Esophagus squamous epithelium (tissue), 5 donors: ENCODE results near the gene MYCBP. TPM values are rescaled to one million over a fixed set of nuclear protein-coding genes. Genes with fewer than 3 reads are reported as not detected.

Experiments used
- DNase-seq: peaks from one replicate; lab custom pipeline; 2025; lab: John Stamatoyannopoulos, UW
- H3K27ac ChIP-seq, 4 donors: fragments of 200-600 bp; sonication (generic); one replicate each; pipeline ENCODE4 v1.5.1; 2016 to 2019; ENCODE audit warnings: mild to moderate bottlenecking in 1 of 4
- H3K27me3 ChIP-seq, 4 donors: fragments of 200-600 bp; sonication (generic); 1 replicate in 3 of 4; 2 replicates in 1 of 4; pipeline versions ENCODE4 v1.5.1 to v1.6.0; 2017 to 2021; ENCODE audit warnings: antibody characterized with exemption in 1 of 4
- H3K36me3 ChIP-seq, 3 donors: fragments of 200-600 bp; sonication (generic); one replicate each; pipeline ENCODE4 v1.5.1; 2016 to 2019
- H3K4me1 ChIP-seq, 3 donors: fragments of 200-600 bp; sonication (generic); one replicate each; pipeline ENCODE4 v1.5.1; 2017 to 2019
- H3K4me3 ChIP-seq, 4 donors: fragments of 200-600 bp; sonication (generic); 1 replicate in 3 of 4; 2 replicates in 1 of 4; pipeline ENCODE4 v1.5.1; 2016 to 2019; ENCODE audit warnings: mild to moderate bottlenecking in 2 of 4, moderate library complexity in 1 of 4
- H3K9me3 ChIP-seq, 3 donors: fragments of 200-600 bp; sonication (generic); one replicate each; pipeline ENCODE4 v1.5.1; 2016 to 2019
- POLR2A ChIP-seq, 4 donors: fragments of 450-650 bp; IDR thresholded peaks; one replicate each; pipeline ENCODE4 v1.6.1; 2017; ENCODE audit warnings: antibody characterized with exemption in 4 of 4, mild to moderate bottlenecking in 4 of 4, moderate library complexity in 3 of 4
- WGBS, 2 donors: methylation state at CpG; one replicate each; pipeline ENCODE4 v1.1.5; 2018; 5-methylcytosine and 5-hydroxymethylcytosine counted together
- intact Hi-C: fragments of 100-400 bp; cut with DNase I; formaldehyde crosslinking; loops from one replicate; pipeline ENCODE4 v1.15.0; 2022
- small RNA-seq, 4 donors: library from RNA; depleted of rRNA; stranded (forward); fragments of <200 nt; gene quantifications; one replicate each; pipeline ENCODE3, GENCODE V24; 2016
- total RNA-seq, 4 donors: library from RNA; depleted of rRNA; stranded (reverse); fragments of >200 nt; gene quantifications; one replicate each; pipeline ENCODE4 v1.1.0, GENCODE V29; 2016
- TF ChIP-seq, protein P1 (sequence below), 6 experiments: fragments of 450-650 bp in 4 of 6; fragments of 200-600 bp in 2 of 6; sonication (generic) in 2 of 6; IDR thresholded peaks; one replicate each; pipeline ENCODE4 v1.5.1; 2016 to 2019; ENCODE audit warnings: antibody characterized with exemption in 6 of 6, mild to moderate bottlenecking in 4 of 6, moderate library complexity in 4 of 6
- donor health status: DM: yes; HTN: yes; CAD: no.

MYCBP gene
- total RNA-seq, 4 donors from 2014 or later: 22.7 to 42.0 (median 26.0) TPM

DNA sequence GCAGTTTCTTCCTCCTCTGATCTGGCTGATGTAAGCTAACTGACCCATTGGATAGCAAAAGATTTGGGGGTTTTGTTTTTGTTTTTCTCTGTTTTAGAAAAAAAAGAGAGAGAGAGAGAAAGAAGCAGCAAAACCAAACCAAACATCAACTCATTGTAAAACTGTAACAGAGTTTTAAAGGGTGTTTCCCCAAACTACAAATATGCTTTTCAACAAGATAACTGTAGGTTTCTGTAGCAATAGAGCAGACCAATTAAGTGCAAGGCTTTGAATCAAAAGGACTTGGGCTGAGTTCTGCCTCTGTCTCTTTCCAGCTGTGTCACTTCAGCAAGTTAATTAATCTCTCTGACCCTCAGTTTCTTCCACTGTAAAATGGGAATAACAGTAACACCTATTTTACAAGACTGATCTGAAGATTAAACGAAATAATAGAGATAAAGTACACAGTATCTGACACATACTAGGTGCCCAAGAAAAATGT is 58.1 kb downstream of the MYCBP start:
- 70% methylated on average over 1 of the region's 1 CpG for WGBS, 2 donors
- Histone ChIP-seq H3K36me3 (no peaks in the 10 kb centered on the region), H3K27ac (no peak overlapping the region), H3K27me3 (peaks cover 0 to 84% (median 12%) of the 10 kb centered on the region in 4 donors), H3K9me3 (no peaks in the 10 kb centered on the region), H3K4me1 (peaks cover 9 to 25% (median 12%) of the 10 kb centered on the region in 3 donors), H3K4me3 (no peak overlapping the region)
- no peak for DNase-seq
- intact Hi-C loops: loop anchor here (5.0 kb wide), 1 partner anchor 783 kb away; no protein-coding TSS in a partner anchor
- no peak for TF ChIP-seq POLR2A (IDR thresholded peaks at IDR 0.05)

DNA sequence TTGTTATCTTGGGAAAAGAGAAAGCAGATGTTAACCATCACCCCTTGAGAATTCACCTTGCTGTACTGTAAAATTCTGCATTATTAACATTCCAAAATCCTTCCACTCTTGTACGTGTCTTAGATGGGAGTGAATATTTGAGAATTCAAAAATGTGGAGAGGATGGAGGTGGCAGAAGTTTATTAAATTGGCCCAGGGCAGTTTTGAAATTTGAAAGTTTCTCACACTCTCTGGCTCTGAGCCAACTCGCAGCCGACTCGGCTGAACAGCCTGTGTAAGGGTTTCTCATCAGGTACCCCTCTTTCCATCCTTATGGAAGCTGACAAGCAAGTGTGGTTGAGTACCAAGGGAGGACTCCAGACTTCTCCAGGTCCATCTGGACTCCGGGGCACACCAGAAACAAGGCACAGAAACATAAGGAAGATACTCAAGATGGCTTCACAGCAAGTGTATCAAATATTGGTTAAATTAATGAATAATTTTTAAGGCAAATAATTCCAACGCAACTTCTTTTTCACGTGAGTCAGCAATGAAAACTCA is 58.6 kb downstream of the MYCBP start:
- no peak overlapping the region for H3K27ac ChIP-seq
- peaks cover 0 to 80% (median 12%) of the 10 kb centered on the region in 4 donors for H3K27me3 ChIP-seq
- TF ChIP-seq POLR2A (IDR thresholded peaks at IDR 0.05): no peak
- TF ChIP-seq, protein P1, sequence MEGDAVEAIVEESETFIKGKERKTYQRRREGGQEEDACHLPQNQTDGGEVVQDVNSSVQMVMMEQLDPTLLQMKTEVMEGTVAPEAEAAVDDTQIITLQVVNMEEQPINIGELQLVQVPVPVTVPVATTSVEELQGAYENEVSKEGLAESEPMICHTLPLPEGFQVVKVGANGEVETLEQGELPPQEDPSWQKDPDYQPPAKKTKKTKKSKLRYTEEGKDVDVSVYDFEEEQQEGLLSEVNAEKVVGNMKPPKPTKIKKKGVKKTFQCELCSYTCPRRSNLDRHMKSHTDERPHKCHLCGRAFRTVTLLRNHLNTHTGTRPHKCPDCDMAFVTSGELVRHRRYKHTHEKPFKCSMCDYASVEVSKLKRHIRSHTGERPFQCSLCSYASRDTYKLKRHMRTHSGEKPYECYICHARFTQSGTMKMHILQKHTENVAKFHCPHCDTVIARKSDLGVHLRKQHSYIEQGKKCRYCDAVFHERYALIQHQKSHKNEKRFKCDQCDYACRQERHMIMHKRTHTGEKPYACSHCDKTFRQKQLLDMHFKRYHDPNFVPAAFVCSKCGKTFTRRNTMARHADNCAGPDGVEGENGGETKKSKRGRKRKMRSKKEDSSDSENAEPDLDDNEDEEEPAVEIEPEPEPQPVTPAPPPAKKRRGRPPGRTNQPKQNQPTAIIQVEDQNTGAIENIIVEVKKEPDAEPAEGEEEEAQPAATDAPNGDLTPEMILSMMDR (IDR thresholded peaks at IDR 0.05): no peak
- H3K9me3 ChIP-seq: no peaks in the 10 kb centered on the region
- no peak overlapping the region for H3K4me3 ChIP-seq
- DNase-seq: no peak
- peaks cover 9 to 25% (median 12%) of the 10 kb centered on the region in 3 donors for H3K4me1 ChIP-seq
- WGBS, 2 donors: 54 to 82% methylated on average over 4 to 7 of the region's 7 CpGs
- intact Hi-C loops: no loop called here
- H3K36me3 ChIP-seq: no peaks in the 10 kb centered on the region

GRCh38 chr1:38812981-38813380 is 60.2 kb downstream of the MYCBP start:
- WGBS, 2 donors: 51 to 67% methylated on average over 5 of the region's 5 CpGs
- H3K27me3 ChIP-seq: peaks cover 0 to 65% (median 6%) of the 10 kb centered on the region in 4 donors
- H3K27ac ChIP-seq: no peak overlapping the region
- H3K9me3 ChIP-seq: no peaks in the 10 kb centered on the region
- DNase-seq: no peak
- intact Hi-C loops: no loop called here
- H3K4me1 ChIP-seq: peaks cover 4 to 16% (median 4%) of the 10 kb centered on the region in 3 donors
- TF ChIP-seq, protein P1 (IDR thresholded peaks at IDR 0.05): no peak
- TF ChIP-seq POLR2A (IDR thresholded peaks at IDR 0.05): no peak
- H3K4me3 ChIP-seq: no peak overlapping the region
- H3K36me3 ChIP-seq: no peaks in the 10 kb centered on the region

Small RNA genes within 50 kb of the gene (small RNA-seq; reads per million reads assigned to genes)
- 0 reads per million in 4 donors for gene GJA9-MYCBP

Other genes starting within 250 kb of the MYCBP start
- 10 to 100 TPM; 11.9 to 20.1 (median 17.5) TPM for gene RRAGC, start 13.6 kb downstream of the MYCBP start, total RNA-seq
- gene GJA9, start 8.2 kb upstream of the MYCBP start, total RNA-seq: under 1 TPM in 2 of 4 donors, not detected in 2; 0.50 to 0.75 TPM
- gene RHBDL2, start 68.5 kb upstream of the MYCBP start, total RNA-seq: 10 to 100 TPM; 11.6 to 23.0 (median 17.4) TPM
- gene AKIRIN1, start 117.9 kb upstream of the MYCBP start, total RNA-seq: 10 to 100 TPM; 23.5 to 30.0 (median 27.1) TPM
- 100 to 1,000 TPM; 300 to 496 (median 418) TPM for gene NDUFS5, start 153.0 kb upstream of the MYCBP start, total RNA-seq